PC-3 (cell line): ENCODE measurements around the gene LTA4H.

Experiments
- EZH2 ChIP-seq: fragments of 300-600 bp; sonication (generic); IDR thresholded peaks from one replicate; pipeline ENCODE4 v1.6.1; 2017; ENCODE audit warnings: antibody characterized with exemption, mild to moderate bottlenecking, low read length; ENCODE audit not compliant: unreplicated experiment
- EZH2phosphoT487 ChIP-seq: fragments of 300-600 bp; sonication (generic); IDR thresholded peaks from 2 replicates; pipeline ENCODE4 v1.6.1; 2018; ENCODE audit warnings: mild to moderate bottlenecking, antibody characterized with exemption, low read length, borderline replicate concordance
- TF ChIP-seq, protein P1 (sequence below): fragments of 300-600 bp; sonication (generic); conservative IDR thresholded peaks from 2 replicates; pipeline ENCODE4 v1.5.1; 2017; ENCODE audit warnings: antibody characterized with exemption, low read depth, mild to moderate bottlenecking, low read length

DNA sequence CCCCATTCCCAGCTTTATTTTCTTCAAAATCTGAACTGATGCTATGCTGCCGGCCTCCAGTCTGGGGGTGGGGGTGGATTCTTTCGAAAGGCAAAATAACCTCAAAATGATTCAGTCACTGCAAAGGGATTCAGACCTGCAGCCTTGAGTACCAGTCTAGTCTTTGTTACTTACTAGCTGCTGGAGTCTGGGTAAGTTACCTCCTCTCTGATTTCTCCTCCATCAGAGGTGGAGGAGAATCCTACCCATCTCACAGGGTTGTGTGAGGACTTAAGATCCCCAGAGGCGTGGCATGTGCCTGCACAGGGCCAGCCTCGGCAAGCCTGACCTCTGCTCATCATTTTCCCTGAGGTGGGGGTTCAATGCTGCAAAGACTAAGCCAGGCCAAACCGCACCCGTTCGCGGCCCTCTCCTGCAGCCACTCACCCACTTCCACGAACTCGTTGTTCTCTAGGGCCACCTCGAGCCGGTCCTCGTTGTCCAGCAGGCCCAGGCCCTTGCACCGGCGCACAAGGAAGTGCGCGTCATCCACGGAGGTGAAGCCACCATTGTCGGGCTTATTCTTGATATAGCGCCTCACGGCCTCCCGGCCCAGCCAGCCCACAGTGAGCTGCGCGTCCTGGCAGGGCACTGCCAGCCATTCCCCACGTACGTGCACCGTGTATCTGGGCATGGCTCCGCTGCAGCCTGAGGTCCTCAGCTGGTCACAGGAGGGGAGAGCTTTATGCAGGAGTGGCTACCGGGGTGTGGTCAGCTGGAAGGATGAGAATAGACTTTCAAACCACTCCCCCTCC, 40.0 kb downstream of the LTA4H start:
- TF ChIP-seq, protein P1, sequence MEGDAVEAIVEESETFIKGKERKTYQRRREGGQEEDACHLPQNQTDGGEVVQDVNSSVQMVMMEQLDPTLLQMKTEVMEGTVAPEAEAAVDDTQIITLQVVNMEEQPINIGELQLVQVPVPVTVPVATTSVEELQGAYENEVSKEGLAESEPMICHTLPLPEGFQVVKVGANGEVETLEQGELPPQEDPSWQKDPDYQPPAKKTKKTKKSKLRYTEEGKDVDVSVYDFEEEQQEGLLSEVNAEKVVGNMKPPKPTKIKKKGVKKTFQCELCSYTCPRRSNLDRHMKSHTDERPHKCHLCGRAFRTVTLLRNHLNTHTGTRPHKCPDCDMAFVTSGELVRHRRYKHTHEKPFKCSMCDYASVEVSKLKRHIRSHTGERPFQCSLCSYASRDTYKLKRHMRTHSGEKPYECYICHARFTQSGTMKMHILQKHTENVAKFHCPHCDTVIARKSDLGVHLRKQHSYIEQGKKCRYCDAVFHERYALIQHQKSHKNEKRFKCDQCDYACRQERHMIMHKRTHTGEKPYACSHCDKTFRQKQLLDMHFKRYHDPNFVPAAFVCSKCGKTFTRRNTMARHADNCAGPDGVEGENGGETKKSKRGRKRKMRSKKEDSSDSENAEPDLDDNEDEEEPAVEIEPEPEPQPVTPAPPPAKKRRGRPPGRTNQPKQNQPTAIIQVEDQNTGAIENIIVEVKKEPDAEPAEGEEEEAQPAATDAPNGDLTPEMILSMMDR = no peak
- TF ChIP-seq EZH2 (no peak), EZH2phosphoT487 (no peak)
